ENCODE data around the gene FRMD4B. TPM values are rescaled to one million over a fixed set of nuclear protein-coding genes. Genes with fewer than 3 reads are reported as not detected.

Gene FRMD4B
- total and polyA plus RNA-seq, 2 donors (not counting 3 experiments of a cell fraction or from before 2014, with no cell fraction given), result 66.4 to 89.7 TPM

GRCh38 chr3:69319652-69320051 lies 66.2 kb downstream of the FRMD4B start:
- dilution Hi-C loops (cut with MboI; ENCODE audit: extremely low pct_ligation_motif_present, low sequenced_read_pairs) (loop anchor here (10.0 kb wide), 1 partner anchor 105 kb away; no protein-coding TSS in a partner anchor), intact Hi-C loops (cut with micrococcal nuclease) (loop anchor here (5.0 kb wide), 1 partner anchor 353 kb away; no protein-coding TSS in a partner anchor)
- Histone ChIP-seq H3K9me1 (replicated peaks; ENCODE audit: control insufficient read depth, extremely low read depth, insufficient read depth, low read length) (no peaks in the 10 kb centered on the region), H3K9ac (replicated peaks; ENCODE audit: extremely low read depth, insufficient read depth, low read length) (no peak overlapping the region), H3K4me1 (ENCODE audit: control insufficient read depth, extremely low read depth, insufficient read depth, low read length) (peaks cover 3% of the 10 kb centered on the region), H2AFZ (ENCODE audit: low read depth, low read length) (no peak overlapping the region), H3K9me3 (replicated peaks; ENCODE audit: control insufficient read depth, insufficient read depth, low read length) (no peaks in the 10 kb centered on the region), H3K27ac (ENCODE audit: insufficient read depth, low read depth, low read length) (no peak overlapping the region), H3K36me3 (ENCODE audit: control insufficient read depth in 2 of 2, extremely low read depth in 1 of 2, insufficient read depth in 2 of 2, low read length in 2 of 2) (peaks cover 0 to 5% of the 10 kb centered on the region in 2 experiments), H3K27me3 (ENCODE audit: control insufficient read depth in 2 of 2, insufficient read depth in 2 of 2, low read length in 2 of 2) (no peaks in the 10 kb centered on the region), H3K4me3 (replicated peaks in 1 of 3; ENCODE audit: insufficient read depth in 1 of 3, low read depth in 1 of 3, low read length in 3 of 3) (no peak overlapping the region), H3K79me2 (ENCODE audit: control insufficient read depth, insufficient read depth, low read length) (peaks cover 72% of the 10 kb centered on the region), H3K4me2 (ENCODE audit: insufficient read depth, low read length) (no peak overlapping the region), H4K20me1 (replicated peaks; ENCODE audit: control insufficient read depth, extremely low read depth, insufficient read depth, low read length) (peaks cover 3% of the 10 kb centered on the region)
- no peak for FAIRE-seq
- BruUV-seq (replicated peaks), result no TSS peak
- no peak for DNase-seq (ENCODE audit: low read depth, low spot score)
- POLR2A ChIA-PET, result no interaction called here
- no peak for TF ChIP-seq MYC (IDR thresholded peaks at IDR 0.05; ENCODE audit: low read depth, low read length)
- TF ChIP-seq FOS (IDR thresholded peaks at IDR 0.05; ENCODE audit: borderline replicate concordance, insufficient read depth, low read length), result no peak
- TF ChIP-seq EZH2 (IDR thresholded peaks at IDR 0.05; ENCODE audit: borderline replicate concordance, low read depth, low read length, severe bottlenecking), result no peak
- no peak for TF ChIP-seq MAX (IDR thresholded peaks at IDR 0.05; ENCODE audit: insufficient read depth, insufficient read length)
- TF ChIP-seq GATA2 (IDR thresholded peaks at IDR 0.05; ENCODE audit: insufficient read depth, insufficient read length, low read depth, low read length), result no peak
- no peak for TF ChIP-seq JUN (IDR thresholded peaks at IDR 0.05; ENCODE audit: borderline replicate concordance, insufficient read depth, insufficient read length, low read depth)
- TF ChIP-seq POLR2AphosphoS5 (IDR thresholded peaks at IDR 0.05; ENCODE audit: insufficient read depth, low read depth, low read length), result no peak
- TF ChIP-seq CTCF (IDR thresholded peaks at IDR 0.05; ENCODE audit: extremely low read depth in 1 of 2, insufficient read depth in 1 of 2, low read depth in 1 of 2, low read length in 2 of 2), result no peak
- no peak for TF ChIP-seq POLR2A (IDR thresholded peaks at IDR 0.05; ENCODE audit: low read depth, low read length)
- CTCF ChIA-PET, result interaction anchor here (1.0 to 3.5 kb wide), 3 partner anchors 13 to 159 kb away, joined by 3 to 16 read pairs (median 6); no protein-coding TSS in a partner anchor

All from endothelial cell of umbilical vein (primary cell).